HG03460 (cell line): ENCODE measurements around the gene RRP1.

Source experiments
- ATAC-seq: cut with Tn5 transposase; IDR thresholded peaks from one replicate; pipeline ENCODE4 v1.9.1; 2021; ENCODE audit not compliant: unreplicated experiment

The RRP1 gene

DNA sequence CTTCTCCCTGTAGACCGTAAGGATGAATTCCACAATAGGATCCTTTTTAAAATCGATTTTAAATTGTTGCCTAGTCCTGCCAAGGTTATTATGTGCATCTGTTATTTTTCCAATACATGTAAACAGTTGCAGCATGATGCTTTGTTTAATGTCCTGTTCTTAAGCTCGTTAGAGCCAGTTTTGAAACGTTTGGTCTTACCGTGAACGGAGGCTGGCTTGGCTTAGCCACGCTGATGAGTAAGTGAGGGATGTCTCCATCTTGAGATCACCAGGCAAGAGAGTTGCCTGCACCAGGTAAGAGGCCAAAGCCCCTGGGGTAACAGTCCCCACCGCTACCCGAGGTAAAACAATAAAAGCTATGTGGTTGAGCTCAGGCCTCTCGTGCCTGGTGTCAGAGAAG is 30.6 kb upstream of the RRP1 start:
- no peak for ATAC-seq

DNA sequence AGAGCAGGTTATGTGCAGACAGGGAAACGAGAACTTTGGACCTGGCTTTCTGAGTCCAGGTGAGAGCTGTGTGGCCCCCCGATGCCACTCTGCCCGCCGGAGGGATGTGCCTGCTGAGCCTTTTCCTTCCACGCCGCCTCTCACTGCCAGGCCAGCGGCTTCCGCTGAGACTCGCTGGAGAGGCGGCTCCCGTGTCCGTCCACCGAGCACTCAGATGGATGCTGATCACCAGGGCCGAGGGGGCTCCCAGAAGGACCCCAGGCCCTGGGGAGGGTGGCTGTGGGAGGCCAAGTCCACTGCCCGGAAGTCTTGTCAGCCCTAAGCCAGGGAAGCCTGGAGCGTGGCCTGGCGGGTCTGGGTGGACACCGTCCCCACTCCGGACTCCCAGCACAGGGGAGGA is 29.7 kb upstream of the RRP1 start:
- no peak for ATAC-seq

DNA sequence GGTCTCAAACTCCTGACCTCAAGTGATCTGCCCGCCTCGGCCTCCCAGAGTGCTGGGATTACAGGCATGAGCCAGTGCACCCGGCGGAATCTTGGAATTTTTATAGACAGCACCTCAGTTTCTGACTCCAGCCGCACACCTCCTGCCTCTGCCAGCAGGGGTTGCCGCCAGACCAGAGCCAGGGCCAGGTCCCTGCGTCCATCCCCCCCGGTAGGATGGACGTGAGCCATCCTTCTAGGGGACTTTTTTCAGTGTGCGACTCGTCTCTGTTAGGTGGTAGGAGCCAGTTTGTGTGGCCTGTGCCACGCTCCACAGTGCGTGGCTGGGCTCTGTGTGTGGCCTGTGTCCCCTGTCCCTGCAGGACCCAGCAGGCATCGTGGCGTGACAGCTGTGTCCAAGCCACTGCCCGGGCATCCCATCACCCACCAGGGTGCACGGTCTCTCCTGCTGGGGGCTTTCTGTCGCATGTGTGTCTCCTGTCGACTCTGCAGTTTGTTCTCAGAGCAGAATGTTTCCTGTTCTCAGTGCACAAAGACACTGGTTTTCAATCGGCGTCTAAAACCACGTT is 28.9 kb upstream of the RRP1 start:
- no peak for ATAC-seq

DNA sequence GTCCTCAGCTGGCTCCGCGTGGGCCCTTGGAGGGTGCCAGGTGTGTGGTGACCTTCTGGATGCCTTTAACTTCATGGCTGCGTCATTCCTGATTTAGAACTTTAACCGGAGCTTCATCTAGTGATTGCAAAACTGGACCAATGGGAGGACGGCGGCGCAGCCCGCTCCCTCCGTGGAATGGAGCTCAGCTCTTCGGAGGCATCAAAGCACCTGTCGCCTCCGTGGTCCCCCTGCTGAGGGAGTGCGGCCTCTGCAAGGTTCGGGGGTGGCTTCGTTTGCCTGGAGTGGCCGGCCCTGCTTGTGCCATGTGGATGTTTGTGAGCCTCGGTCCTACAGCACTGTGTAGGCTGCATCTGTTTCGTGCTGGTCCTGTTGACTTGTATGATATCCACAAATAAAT is 27.5 kb upstream of the RRP1 start:
- ATAC-seq = no peak

DNA sequence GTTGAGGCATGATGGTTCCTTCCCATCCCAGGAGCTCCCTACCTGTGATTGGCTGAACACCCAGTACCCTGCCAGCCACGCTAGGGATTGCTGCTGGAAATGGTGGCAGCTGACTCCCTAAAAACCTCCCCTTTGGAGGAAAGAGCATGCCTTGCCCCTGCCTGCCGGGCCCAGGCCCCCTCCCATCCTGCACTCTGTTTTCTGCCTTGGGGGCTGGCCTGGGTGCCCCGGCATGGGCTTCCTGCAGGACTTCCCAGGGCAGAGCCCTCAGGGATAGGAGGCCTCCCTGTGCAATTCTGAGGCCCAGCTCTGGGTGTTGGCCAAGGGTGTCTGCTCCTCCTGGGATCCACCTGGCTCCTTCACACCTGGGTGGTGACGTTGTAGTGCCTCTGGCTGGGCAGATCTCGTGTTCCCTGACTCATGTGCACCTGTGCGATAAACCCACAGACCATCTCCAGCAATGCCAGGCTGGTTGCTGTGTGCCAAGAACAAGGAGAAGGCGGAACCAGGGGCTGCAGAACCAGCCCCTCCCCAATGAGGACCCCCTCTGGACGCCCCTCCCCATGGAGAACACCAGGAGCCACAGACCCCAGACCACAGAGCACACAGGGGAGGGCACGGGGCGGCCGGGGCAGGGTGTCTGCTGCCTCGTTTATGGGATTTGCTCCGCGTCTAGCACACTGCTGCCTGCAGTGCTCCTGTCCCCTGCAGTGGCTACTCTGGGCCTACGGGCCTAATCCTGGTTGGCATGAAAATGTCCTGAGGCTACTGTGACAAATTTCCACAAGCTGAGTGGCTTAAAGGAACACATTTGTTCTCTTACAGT is 26.9 kb upstream of the RRP1 start:
- ATAC-seq = no peak

DNA sequence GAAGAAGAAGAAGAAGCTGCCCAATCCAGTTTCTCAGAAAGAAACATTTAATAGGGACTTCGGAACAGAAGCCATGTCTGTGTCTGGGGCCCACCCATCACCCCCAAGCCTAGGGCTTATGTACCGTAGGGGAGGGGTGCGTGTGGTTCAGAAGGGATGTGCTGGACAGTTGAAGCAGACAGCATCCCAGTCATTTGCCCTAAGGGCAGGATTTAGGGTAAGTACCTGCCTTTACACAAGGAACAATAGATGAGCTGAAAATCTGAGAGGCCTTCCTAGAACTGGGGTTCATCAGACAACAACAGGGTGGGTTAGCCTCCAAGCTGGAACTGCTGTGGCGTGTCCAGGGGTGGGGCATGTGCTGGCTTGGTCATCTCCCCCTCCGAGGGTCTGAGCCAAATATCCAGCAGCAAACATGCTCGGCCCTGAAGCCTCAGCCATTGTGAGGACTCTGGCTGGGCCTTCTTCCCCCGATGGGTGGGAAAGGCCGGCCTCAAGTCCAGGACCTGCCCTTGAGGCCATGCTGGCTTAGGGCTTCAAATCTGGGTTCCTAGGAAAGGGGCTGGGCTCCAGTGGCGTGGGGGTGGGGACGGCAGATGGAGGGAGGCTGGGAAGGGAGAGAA is 25.4 kb upstream of the RRP1 start:
- ATAC-seq = no peak

DNA sequence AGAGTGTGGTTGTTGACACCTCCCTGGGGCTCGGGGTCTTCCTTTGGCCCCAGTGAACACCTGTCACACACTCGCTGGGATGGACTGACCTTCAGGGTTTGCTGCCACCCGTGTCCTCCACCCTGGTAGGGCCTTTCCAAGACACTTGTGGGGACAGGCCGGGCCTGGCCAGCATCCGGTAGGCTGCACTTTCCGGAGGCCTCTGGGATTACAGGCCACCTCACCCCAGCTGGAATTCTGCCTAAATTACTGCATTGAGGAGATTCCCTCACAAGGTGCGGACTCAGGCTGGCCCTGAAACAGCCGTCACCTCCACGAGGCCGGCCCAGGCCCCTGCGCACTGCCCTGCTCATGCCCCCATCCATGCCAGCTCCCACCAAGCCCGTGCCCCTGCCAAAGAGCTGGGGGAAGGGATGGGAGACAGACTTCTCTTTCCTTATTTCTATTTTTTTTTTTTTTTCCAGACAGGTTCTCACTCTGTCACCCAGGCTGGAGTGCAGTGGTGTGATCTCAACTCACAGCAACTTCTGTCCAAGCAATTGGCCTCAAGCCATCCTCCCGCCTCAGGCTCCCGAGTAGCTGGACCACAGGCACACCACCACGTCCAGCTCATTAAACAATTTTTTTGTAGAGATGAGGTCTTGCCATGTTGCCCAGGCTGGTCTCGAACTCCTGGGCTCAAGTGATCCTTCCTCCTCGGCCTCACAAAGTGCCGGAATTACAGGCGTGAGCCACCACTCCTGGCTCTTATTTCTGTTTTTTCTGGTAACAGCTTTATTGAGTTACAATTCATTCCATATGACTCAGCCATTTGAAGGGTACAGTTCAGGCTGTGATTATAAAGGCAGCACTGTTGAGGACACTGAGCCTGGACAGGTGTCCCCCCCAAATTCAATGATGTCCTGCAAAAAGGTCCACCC is 24.5 kb upstream of the RRP1 start:
- no peak for ATAC-seq

DNA sequence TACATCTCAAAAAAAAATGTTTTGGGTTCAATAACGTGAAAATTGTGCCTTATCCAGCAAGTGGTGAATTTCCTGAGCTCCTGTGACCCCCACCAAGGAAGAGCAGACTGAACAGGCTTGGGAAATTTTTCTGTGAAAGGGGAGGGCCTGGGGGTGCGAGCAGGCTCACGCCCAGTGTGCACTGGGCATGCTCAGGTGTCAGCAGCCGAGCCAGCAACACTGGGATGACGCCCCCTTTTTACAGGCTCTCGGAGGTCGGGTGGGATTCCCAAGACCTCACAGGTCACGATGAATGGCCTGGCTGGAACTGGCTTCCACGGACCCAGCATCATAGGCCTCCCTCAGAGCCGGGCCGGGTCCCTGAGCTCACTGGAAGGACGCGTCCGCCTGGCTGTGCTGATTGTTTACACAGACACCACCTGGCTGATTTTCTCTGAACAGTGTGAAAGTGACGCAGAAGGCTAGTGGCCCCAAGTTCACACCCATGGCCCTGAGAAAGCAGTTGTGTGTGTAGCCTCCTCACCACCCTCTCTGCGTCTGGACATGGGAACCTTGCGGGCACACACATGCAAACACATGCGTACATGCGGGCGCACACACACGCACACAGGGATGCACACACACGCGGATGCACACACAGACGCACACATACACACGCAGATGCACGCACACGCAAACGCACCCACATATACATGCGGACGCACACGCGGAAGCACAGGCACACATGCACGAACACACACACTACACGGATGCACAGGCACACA is 22.5 kb upstream of the RRP1 start:
- no peak for ATAC-seq

DNA sequence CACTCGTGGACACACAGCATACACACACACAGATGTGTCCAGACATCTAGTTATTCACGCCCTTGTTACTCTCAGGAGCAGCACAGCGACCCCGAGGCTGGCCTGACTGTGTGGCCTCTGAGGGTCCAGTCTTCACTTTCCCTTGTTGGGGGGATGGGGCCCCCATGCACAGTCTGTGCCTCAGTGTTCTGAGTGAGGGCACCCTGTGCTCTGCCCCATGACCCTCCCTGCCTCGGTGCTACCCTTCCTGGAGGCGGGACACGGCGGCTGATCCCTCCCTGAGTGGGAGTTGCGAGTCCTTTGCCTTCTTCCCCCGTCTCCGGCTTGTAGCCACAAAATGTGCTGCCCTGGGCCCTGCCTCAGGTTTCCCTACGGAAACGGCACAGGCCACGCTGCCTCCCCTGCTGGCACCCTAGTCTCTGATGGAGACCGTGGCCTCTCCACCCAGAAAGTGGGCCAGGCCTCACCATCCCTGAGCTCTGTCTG is 21.8 kb upstream of the RRP1 start:
- no peak for ATAC-seq

DNA sequence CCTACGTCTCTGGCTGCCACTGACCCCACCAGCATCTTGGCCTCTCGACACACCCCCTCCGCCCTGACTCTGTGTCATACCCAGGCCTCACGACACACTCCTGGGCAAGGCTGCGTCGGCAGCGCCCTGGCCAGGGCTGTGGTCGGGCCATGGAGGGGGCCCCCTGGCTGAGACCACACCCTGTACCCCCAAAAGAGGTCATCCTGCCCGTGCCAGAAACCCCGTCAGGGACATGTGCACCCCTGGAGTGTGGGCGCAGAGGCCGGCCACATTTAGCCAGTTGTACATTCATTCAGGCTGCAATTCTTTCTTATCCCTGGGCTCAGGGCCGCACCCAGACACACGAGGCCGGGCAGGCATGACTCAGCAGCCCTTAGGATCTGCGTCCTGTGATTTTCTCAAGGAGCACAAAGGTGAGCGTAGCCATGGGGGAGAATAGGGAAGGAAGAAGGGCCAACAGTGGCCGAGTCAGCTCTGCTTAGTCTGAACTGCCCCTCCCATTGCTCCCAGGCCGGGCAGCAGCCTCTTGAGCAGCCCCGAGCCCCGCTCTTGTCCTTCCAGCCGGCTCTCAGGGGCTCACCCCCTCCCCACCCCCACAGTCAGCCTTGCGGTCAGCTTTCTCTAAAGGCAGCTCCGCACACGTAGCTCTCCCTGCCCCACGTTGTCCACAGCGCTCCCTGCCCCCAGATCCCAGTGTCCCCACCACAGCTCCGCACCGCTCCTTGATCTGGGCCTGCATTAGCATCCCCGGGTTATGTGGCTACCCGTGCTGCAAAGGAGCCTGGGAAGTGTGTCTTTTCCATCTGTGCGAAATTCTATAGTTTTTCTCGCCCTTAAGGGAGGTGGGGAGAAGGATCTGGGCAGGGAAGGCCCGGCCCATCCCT is 21.2 kb upstream of the RRP1 start:
- no peak for ATAC-seq

DNA sequence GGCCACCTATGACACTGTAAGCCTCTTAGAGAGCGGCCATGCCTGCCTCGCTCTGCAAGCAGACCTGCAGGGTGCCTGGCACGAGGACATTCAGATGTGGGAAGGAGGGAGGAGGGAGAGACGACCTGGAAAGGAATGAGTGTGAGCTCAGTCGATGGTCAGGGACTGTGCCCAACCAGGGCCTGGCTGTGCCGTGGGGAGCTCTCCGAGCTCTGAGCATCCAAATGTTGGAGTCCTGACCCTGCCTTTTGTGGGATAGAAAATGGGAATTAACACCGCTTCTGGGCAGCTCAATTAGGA is 20.6 kb upstream of the RRP1 start:
- ATAC-seq = no peak

DNA sequence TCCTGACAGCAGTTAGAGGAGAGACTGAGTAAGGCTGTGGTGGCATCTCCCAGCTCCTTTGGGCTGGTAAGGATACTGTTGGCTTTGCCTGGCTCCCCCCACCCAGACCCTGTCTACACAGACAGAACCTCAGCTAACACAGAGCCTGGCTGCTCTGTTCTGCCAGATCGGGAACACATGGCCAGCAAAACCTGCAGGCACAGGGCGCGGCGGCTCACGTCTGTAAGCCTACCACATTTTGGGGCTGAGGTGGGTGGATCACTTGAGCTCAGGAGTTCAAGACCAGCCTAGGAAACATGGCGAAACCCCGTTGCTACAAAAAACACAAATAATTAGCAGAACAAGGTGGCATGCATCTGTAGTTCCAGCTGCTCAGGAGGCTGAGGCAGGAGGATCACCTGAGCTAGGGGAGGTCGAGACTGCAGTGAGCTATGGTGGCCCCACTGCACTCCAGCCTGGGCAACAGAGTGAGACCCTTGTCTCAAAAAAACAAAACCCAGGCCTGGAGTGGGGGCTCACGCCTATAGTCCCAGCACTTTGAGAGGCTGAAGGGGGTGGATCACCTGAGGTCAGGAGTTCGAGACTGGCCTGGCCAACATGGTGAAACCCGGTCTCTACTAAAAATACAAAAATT is 19.9 kb upstream of the RRP1 start:
- no peak for ATAC-seq

DNA sequence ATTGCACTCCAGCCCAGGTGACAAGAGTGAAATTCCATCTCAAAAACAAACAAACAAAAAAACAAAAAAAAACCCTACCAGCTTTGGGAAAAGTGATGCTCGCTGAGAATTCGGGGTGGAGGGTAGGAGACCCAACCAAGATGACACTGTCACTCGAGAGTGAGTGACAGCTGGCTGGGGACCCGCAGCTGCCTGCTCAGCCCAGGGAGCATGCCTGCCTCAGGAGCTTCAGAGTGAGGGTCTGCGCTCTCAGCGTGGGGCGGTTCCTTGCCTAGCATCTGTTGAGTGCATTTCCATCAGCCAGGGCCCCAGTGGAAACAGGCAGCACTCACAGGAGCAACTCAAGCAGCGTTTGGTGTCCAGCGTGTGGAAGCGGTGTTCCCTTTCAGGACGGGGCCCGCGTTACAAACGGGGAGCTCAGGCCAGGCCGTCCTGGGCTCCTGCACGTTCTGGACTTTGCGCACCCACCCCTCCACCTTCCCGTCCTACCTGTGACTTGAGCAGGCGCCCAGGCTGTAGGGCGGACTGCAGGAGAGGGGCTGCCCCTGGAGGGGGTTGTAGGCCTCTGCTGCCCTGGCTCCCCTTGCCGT is 19.2 kb upstream of the RRP1 start:
- no peak for ATAC-seq

DNA sequence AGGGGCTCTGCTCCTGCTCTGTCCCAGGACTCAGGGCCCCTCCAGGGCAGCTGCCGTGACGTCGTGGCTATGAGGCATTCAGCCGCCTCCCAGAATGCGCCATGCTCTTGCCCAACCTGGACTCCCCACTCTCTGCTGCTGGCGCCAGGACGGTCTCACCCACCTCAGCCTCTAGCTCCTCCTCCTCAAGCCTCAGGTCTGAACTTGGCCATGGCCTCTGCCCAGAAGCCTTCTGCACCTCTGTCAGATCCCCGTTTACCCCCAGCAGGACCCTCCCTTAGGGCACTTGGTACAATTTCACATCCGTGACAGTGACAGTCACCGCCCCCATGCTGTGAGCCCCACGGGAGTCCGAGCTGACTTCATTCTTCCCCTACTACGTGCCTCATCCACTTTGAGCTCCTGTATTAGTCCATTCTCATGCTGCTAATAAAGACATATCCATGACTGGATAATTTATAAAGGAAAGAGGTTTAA is 18.1 kb upstream of the RRP1 start:
- ATAC-seq = no peak

DNA sequence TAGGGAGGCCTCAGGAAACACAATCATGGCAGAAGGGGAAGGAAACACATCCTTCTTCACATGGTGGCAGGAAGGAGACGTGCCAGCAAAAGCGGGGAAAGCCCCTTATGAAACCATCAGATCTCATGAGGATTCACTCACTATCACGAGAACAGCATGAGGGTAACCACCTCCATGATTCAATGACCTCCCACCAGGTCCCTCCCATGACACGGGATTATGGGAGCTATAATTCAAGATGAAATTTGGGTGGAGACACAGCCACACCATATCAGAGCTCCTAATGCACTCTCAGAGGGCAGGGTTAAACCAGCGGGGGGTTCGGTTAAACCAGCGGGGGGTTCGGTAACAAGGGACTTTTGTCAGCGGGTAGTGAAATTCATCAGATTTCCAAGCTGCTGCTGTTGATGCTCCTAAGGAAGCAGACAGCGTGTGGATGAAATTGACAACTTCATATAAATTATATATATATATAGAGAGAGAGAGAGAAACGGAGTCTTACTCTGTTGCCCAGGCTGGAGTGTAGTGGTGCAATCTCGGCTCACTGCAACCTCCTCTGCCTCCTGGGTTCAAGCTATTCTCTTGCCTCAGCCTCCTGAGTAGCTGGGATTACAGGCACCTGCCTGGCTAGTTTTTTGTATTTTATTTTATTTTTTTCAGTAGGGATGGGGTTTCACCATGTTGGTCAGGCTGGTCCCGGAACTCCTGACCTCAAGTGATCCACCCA is 17.5 kb upstream of the RRP1 start:
- ATAC-seq = no peak

DNA sequence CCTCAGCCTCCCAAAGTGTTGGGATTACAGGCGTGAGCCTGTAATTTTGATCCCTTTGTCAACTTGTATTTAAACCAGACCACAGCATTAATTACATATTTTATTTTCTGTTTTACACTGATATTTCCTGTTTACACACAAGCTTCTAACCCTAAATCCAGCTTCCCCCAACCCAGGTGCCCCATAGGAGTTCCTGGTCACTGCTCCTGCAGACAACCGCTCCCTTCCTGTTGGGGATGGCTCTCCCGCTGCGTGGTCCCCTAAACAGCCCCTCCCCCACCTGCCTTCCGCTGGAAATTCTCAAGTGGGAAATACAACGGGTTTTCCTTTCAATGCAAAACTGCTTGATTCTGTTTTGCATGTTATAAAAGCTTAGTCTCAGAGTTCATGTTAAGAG is 17.0 kb upstream of the RRP1 start:
- no peak for ATAC-seq

DNA sequence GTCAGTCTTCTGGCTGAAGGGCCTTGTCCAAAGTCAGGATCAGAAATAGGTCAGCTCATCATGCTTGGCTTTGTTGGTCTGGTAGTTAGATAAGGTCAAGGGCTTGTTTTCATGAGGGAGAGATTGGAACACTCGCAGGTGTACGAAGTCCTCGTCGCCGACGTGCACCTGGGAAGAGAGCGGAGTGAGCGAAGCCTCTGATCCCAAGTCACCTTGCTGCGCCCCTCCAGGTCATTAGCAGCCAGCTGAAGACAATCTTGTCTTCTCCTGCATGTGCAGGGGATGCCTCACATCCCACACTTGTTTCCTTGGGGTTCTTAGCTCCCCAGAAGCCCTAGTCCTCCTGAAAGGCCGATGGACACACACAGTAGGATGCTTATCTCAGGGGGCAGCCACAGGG is 15.2 kb upstream of the RRP1 start:
- ATAC-seq = no peak

DNA sequence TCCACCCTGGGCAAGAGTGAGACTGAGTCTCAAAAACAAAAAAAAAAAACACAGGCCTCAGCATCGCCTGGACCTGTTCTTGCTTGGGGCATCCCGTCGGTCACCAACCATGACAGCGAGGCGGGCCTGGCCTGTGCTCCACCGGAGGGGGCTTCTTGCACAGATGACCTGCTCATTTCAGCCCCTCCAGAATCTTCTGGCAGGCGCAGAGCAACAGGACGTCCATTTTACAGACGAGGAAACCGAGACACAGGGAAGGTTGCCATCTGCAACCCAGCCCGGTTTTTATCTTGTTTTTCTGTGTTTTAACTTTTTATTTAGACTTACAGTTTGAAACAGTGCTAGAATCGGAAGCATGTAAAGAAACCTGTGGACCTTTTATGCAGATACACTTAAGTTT is 14.2 kb upstream of the RRP1 start:
- no peak for ATAC-seq
